Measurements from ENCODE around the gene RMDN3. TPM values are rescaled to one million over a fixed set of nuclear protein-coding genes. Genes with fewer than 3 reads are reported as not detected.

RMDN3 gene
- total RNA-seq = 21.1 and 23.4 TPM in 2 replicates

GRCh38 chr15:40754883-40755811 lies at the start of gene RMDN3:
RMDN3 (minus strand) TSS chr15:40755254; CDS start chr15:40754783, 471 bp downstream.

GRCh38 chr15:40769274-40770146 lies 14.5 kb upstream of the RMDN3 start, which contains the start of gene C15orf62:
C15orf62 (plus strand) TSS chr15:40769980; CDS start chr15:40770496, 516 bp downstream.

DNA sequence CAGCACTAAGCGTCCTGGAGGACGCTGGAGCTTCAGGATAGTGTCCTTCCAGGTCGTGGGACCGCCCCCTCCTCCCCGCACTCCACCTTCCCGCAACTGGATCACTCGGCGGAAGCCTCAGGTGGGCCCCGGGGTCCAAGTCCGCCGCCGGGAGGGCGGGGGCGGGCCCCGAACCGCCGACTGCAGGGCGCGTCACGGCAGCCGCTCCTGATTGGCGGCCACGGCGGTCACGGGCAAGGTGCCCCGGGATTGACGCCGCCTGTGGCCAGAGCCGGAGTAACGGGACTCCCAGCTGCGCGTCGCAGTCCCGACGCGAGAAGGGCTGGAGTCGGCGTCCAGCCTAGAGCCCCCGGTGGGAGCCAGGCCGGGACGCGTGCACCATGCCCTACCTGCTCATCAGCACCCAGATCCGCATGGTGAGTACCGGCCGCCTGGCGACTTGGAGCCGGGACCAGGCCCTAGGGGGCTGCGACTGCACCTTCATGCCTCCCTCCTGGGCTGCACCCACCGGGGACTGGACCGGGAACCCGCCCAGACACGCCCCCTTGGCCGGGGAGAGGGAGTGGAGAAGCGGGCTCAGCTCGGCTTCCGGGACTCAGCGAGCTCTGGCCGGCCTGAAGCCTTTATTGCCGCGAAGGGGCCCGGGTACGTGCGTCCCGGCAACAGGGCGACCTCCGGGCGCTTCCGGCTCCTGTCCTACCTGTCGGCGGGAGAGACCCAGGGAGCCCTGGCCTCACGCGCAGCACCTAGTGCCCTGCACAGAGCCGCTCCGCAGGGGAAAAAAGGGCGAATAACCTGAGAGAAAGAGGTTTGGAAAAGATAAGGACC lies 9.0 kb upstream of the RMDN3 start, which contains the start of gene GCHFR:
Gene GCHFR, plus strand, starts transcription at position 268 of the 828 bp plus-strand sequence. Its CDS starts 113 bp downstream, at position 381.

GRCh38 chr15:40694688-40695468 lies 60.2 kb downstream of the RMDN3 start, which contains the start of gene RAD51:
RAD51 (plus strand) TSS chr15:40695174; CDS start chr15:40698759, 3,585 bp downstream.

Other genes starting within 250 kb of the RMDN3 start
- 20.8 and 37.7 TPM in 2 replicates for gene CCDC32, start 190.2 kb downstream of the RMDN3 start, total RNA-seq
- 12.4 and 18.1 TPM in 2 replicates for gene RPUSD2, start 186.0 kb downstream of the RMDN3 start, total RNA-seq
- gene KNL1, start 161.0 kb downstream of the RMDN3 start, total RNA-seq = 17.3 and 38.5 TPM in 2 replicates
- gene RAD51, start 60.1 kb downstream of the RMDN3 start, total RNA-seq = 5.5 and 6.3 TPM in 2 replicates
- gene GCHFR, start 8.8 kb upstream of the RMDN3 start, total RNA-seq = 3.5 and 23.4 TPM in 2 replicates
- under 0.01 and 0.18 TPM in 2 replicates for gene C15orf62, start 14.7 kb upstream of the RMDN3 start, total RNA-seq
- 33.0 and 49.9 TPM in 2 replicates for gene ZFYVE19, start 51.8 kb upstream of the RMDN3 start, total RNA-seq
- 28.0 and 65.2 TPM in 2 replicates for gene DNAJC17, start 52.2 kb upstream of the RMDN3 start, total RNA-seq
- not detected in 2 replicates for gene PPP1R14D, start 73.5 kb upstream of the RMDN3 start, total RNA-seq
- gene SPINT1, start 88.8 kb upstream of the RMDN3 start, total RNA-seq = 8.4 and 9.0 TPM in 2 replicates
- gene RHOV, start 119.0 kb upstream of the RMDN3 start, total RNA-seq = not detected in 2 replicates
- 32.1 and 32.9 TPM in 2 replicates for gene VPS18, start 139.2 kb upstream of the RMDN3 start, total RNA-seq
- under 0.01 and 0.58 TPM in 2 replicates for gene DLL4, start 174.1 kb upstream of the RMDN3 start, total RNA-seq
- gene CHAC1, start 198.2 kb upstream of the RMDN3 start, total RNA-seq = 42.7 and 71.1 TPM in 2 replicates

All from myometrial cell (primary cell).